Left ventricle myocardium superior (tissue), 1 donor: Measurements from ENCODE around the gene SERPINE2. TPM values are rescaled to one million over a fixed set of nuclear protein-coding genes. Genes with fewer than 3 reads are reported as not detected.

ENCODE experiments used
- ATAC-seq: fragments of 200-7000 bp; cut with Tn5 transposase; one replicate; pipeline ENCODE4 v1.9.1; 2020; ENCODE audit warnings: mild to moderate bottlenecking, moderate library complexity
- DNase-seq: peaks from one replicate; pipeline ENCODE4 v3.0.0-alpha.2; 2020
- intact Hi-C: fragments of 100-400 bp; cut with micrococcal nuclease; formaldehyde crosslinking; loops from one replicate; pipeline ENCODE4 v1.11.0; 2022
- total RNA-seq: library from RNA; stranded (reverse); fragmentation: NEBNext Ultra II Directional; extraction: Animal tissue kit (Norgen Biotek cat#: 25700); gene quantifications from one replicate; pipeline ENCODE4 v1.2.1, GENCODE V29; 2021
- donor health status: DM: no; HTN: yes; CAD: no; lungs with severe emphysema.

Gene SERPINE2
- total RNA-seq, 1 donor from 2014 or later, result 6.0 TPM

DNA sequence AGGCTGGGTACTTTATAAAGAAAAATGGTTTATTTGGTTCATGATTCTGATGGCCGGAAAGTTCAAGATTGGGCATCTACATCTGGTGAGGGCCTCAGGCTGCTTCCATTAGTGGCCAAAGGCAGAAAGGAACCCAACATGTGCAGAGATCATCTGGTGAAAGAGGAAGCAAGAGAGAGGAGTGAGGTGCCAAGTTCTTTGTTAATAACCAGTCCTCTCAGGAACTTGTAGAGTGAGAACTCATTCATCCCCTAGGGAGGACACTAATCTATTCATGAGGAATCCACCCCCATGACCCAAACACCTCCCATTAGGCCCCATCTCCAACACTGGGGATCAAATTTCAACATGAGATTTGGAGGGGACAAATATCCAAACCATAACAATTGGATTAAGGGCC, 17.8 kb upstream of the SERPINE2 start:
- DNase-seq (no peak), ATAC-seq (no peak)
- intact Hi-C loops, result no loop called here

DNA sequence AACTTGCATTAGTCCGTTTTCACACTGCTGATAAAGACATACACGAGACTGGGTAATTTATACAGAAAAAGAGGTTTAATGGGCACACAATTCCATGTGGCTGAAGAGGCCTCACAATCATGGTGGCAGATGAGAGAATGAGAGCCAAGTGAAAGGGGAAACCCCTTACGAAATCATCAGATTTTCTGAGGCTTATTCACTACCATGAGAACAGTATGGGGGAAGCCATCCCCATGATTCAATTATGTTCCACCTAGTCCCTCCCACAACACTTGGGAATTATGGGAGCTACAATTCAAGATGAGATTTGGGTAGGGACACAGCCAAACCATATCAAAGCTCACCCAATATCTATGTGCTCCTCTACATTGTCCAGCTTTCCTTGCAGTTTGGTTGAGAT, 16.0 kb upstream of the SERPINE2 start:
- no peak for DNase-seq
- ATAC-seq, result no peak
- intact Hi-C loops, result no loop called here

DNA sequence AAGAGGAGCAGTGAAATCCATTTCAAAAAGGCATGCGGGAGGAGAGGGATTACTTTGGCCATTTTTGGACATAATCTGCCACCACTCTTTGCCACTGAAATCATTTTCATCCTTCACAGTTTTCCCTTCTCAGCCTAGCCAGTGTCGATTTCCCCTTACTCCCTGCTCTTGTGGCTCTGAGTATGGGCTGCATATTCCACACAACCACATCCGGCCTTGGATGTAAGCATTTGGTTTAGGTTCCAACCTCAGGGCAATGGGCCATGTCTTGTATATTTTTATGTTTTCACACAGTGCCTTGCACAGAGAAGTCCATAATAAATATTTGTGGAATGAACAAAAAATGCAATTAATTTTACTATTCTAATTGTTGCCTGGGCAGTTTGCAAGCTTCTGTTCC, 7.7 kb upstream of the SERPINE2 start:
- intact Hi-C loops, result no loop called here
- ATAC-seq (no peak), DNase-seq (no peak)

DNA sequence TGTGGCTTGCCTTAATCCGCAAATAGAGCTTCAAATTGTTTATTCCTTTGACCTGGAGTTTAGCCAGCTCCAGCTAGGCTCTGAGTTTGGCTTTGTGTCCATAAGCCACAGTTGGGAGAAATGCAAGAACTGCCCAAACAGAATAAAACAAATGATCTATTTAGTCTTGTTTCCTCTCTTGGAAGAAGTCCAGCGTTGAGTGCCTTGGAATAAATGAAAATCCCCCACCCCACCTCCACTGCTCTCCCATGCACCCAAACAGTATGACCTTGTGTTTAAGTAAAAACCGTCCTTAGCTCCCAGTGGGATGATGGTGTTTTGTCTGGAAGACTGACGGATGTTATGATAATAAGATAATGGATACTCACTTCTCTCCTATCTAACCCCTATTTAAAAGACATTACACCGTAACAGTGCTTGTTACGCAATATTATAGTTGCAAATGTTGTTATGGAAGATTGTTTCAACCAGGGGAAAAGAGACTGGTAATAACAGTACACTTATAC, 3.2 kb upstream of the SERPINE2 start:
- DNase-seq, result no peak
- intact Hi-C loops, result no loop called here
- peak; percentile 34 for ATAC-seq

DNA sequence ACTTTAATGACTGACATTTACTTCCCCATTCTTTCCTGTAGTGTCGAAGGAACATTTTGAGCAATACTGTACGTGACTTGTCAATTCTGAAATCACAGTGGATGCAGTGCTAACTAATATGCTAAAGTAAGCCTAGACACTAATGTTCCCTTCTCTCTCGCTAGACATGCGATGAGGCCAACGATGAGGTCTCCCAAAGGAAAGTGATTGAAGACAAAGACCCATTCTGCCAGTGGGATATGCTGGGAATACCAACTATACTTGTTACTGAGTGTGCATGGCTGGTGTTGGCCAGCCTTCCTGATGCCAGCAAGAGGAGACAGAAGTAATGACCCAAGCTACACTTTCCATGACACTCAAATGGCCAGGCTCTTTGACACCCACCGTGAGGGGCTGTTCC, 2.5 kb upstream of the SERPINE2 start:
- intact Hi-C loops, result no loop called here

DNA sequence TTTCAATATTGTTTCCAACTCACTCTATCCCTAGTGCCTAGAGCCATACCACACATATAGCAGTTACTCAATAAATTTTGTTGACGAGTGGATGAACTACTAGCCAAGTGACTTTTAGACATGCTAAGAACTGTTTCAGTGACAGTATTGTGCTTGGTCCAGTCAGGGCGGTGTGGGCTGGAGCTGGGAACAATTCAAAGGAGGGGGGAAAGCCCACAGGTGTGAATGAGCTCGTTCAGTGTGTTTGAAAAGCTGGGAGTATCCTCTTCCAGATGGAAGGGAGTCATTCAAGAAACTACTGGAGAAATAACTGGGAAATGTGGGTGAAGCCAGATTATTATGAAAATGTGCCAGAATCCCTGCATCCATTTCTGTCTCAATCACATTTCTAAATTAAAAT, 1.7 kb upstream of the SERPINE2 start:
- DNase-seq, result no peak
- intact Hi-C loops, result no loop called here
- no peak for ATAC-seq

More for the DNA sequence above, 2.5 kb upstream of the SERPINE2 start:
- ATAC-seq, result no peak
- no peak for DNase-seq

DNA sequence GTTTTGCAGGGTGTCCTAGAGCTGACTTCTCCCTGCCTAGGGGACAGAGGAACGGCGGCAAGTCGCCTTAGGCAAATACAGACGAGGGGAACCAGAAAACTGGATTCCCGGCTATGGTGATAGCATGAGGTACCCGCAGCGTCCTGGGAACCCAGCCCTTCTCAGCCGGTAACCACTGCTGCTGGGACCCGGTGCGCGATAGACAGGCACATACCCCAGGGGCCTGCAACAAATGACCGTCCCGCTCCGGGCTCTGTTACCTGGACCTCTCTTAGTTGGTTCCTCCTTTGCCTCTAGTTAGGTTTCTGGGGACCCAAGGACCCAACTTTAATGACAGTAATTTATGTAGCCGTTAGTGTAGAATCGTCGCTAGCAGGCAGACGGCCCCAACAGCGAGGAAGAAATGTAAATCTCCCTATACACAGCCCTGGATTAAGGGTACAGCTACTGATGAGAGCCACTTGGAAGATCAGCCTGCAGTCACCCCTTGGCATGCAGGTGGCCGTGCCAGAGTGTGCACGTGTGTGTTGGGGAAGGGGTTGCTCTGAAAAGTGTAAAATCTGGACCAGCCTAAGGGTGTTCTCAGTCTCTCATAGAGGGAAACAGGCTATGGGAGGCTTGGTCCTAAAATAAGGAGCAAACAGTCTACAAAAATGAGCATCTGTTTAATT, 819 bp upstream of the SERPINE2 start:
- ATAC-seq (peak; percentile 23), DNase-seq (peak; percentile 28)
- intact Hi-C loops, result no loop called here

DNA sequence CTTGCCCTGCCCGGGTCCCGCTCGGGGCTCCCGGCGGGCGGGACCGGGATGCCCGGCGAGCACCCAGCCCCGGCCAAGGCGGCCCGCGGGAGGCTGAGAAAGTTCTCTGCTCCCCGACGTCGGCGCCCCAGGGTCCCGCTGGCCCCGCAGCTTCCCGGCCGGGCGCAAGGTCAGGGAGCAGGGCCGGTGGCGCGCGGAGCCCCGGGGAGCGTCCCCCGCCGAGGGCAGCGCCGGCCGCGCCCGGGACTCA, 331 bp downstream of the SERPINE2 start:
- intact Hi-C loops, result no loop called here
- ATAC-seq, result no peak
- DNase-seq, result no peak

DNA sequence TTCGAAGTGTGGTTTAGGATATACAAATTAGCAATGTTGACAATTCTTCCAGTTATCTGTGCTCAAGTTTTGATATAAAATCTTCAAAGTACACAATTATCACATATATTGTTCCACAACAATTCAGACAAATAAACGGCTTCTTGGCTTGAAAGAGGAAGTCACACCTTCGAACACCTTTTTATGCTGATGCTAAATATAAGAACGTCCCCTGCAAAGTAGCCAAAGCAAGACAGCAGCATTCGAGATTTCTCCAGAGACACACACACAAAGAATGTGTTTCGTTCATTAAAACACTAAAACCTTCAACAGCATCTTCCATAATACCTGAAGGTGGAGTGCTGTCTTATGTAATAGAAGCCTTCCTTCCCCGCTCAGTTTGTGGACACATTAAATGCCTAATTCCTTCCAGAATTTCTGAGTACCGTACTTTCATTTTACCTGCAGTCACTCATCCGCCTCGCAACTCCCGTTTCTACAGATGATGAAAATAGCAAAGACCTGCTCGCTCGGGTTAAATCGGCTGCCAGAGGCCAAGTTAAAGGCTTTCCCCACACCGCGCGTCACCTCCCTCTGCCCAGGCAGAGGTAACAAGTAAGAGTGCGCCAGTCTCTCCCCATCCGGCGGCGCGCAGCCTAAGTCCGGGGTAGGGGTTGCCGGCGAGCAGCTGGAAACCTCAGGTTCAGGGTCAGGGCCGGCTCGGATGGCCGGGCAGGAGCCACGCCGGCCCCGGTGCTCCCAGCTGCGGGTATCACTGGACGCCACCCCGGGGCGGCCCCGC, 847 bp downstream of the SERPINE2 start:
- intact Hi-C loops, result no loop called here
- ATAC-seq (peak; percentile 47), DNase-seq (peak; percentile 46)

DNA sequence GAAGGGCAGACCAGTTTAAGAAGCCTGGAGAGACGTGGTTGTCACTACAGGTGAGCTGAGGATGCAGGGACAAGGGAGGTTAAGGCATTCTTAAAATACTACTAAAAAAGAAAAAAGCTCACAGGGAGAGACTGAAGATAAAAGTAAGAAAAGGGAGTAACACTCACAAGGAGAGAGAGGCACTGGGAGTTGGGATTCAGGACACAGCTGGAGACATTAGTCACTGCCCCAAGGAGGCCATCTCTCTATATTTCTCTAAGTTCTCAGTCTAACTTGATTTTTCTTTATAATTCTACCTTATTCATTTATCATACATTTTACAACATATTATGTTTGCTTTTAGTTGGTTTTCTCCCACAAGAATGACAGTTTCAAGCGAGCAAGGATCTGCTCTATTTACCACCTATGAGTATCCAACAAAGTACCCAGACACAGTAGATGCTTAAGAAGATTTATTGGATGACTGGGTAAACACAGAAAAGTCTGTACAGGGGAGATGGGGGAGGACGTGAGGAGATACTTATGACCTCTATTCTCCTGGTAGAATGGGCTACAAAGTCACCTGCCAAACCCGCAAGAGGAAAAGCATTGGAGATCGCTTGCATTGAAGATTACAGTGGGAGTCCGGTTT, 2.2 kb downstream of the SERPINE2 start:
- intact Hi-C loops, result no loop called here
- ATAC-seq (no peak), DNase-seq (no peak)

DNA sequence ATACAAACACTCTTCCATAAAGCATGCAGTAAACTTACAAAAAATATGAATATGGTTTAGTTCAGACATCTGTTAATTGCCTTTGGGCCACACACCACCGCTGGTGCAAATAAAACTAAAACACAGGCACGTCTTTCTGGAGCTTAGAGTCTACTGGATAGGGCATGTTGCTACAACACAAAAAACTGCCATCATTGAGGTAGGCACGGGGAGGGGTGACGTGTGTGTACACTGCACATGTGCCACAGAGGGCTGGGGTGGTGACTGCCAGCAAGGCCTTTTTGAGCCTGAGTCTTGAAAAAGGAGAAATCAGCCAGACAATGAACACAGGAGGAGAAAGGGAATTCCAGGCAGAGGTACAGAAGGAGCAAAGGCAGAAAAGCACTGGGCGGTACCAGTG, 5.1 kb downstream of the SERPINE2 start:
- intact Hi-C loops, result no loop called here
- DNase-seq (no peak), ATAC-seq (no peak)

DNA sequence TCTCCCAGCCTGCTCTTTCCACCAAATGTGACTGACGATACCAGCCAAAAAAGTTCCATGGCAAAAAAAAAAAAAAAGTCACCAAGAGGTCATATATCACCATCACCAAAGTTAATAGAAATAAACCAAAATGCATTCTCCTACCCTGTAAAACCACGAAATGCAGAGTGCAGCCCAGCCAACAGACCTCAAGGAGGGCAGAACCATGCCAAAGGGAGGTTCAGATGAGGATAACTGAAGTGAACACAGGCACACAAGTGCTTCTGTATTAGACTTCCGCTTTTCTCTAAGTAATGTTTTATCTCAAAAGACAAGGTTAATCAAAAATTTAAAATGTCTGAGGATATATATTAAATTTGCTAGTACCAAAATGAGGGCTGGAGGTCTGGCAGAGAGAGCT, 5.5 kb downstream of the SERPINE2 start:
- intact Hi-C loops, result no loop called here
- DNase-seq, result no peak
- no peak for ATAC-seq

DNA sequence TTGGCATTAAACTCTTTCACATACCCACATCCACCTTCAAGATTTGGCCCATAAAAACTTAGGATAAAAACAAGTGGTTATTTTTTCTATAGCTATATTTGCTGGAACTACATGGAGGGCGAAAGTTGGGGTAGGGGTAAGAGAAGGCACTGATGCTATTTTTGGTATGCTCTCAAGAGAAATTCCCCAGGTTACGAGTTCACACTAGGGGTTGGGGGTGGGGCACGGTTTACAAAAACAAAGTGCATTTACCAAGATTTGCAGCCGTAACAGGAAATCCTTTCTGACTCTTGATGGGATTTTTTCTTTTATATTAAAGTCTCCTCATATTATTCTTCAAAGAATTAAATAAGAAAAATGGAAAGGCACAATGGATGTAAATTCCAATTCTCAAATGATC, 6.8 kb downstream of the SERPINE2 start:
- no peak for DNase-seq
- intact Hi-C loops, result no loop called here
- no peak for ATAC-seq

DNA sequence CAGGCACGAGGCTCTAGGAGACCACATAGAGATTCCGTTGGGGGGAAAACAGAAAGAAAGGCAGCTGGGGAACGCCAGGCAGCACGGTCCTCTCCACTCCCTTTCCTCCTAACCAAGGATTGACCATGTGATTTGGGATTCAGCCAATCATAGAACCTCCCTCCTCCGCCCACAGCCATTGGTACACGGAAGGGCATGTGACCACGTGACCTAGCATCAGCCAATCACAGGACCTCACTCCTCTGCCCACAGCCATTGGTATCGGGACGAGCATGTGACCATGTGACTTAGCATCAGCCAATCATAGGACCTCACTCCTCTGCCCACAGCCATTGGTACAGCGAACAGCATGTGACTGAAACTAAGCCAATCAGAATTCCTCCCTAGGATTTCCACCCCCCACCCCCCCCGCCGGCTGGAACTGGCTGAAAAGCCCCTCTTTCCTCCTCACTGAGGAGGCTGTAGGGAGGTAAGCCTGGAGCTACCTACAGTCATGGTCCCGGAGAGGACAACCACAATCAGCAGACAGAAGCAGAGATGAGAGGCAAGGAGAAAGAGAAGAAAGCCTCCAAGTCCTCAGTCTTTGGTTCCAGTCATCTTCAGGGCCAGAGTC, 7.6 kb downstream of the SERPINE2 start:
- ATAC-seq (no peak), DNase-seq (no peak)

DNA sequence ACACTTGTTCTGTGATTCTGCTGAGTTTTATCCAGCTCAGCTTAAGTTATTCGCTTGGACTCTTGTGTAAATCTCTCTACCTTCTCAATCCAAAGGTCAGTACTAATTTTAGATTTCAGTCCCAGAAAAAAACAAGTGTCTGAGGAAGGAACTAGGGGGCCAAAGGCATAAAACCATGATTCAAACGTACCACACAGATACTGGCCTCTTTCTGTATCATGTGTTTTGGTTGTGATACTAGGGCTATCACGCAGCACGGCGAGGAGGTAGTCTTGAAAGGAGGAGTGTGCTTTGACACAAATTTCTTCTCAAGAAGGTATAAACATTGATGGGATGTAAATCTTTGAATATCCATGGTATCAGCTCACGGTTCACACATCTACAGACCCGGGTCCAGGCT, 8.3 kb downstream of the SERPINE2 start:
- DNase-seq (no peak), ATAC-seq (no peak)
- intact Hi-C loops, result no loop called here

More for the DNA sequence above, 7.6 kb downstream of the SERPINE2 start:
- intact Hi-C loops, result no loop called here

DNA sequence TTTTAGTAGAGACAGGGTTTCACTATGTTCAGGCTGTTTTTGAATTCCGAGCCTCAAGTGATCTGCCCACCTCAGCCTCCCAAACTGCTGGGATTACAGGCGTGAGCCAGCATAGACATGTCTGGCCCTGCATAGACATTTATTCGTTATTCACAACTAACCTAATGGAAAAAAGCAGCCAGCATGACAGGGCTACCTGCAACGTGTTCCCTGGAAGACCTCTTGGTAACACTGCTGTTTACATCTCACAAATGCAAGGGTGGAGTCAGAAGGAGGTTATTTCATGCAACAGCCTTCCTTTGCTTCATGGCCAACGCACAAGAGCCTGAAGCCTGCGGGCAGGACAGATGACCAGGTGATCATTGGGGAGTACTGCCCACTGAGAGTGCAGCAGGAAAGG, 9.2 kb downstream of the SERPINE2 start:
- intact Hi-C loops, result no loop called here
- DNase-seq (no peak), ATAC-seq (no peak)

DNA sequence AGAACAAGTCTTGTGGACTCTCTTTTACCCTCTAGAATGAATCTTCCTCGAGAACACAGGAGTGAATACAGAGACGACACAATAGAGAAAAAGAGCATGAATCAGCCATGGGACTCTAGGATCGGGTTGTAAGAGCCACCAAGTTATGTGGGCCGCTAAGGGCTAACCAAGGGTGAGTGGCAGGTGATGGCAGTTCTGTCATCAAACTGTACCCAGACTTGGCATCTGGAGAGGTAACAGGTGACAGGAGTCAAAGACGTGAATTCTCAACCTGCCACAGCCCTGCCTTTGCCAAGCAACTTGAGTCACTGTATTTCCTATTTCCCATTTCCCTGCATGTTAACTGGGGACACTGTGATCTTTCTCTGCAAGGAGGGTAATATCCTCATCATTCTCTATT, 11.2 kb downstream of the SERPINE2 start:
- intact Hi-C loops, result no loop called here
- DNase-seq, result no peak
- no peak for ATAC-seq

DNA sequence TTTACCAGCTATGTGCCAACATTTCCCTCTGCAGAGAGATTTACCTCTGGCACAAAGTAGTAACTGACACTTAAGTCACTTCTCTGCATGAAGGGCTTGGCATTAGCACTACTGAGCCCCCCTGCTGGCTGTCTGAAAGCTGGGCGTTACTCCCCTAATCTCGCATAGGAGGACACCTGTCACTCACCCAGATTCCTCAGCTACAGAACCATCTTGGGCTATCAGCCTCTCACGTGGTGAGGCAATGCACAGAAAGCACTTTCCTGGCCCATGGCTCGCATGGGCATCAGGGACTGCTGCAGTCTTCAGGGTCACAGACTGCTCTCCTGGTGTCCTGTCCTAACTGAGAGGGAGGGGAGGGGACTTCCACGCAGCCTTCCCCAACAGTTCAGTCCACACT, 12.0 kb downstream of the SERPINE2 start:
- ATAC-seq, result no peak
- intact Hi-C loops, result no loop called here

DNA sequence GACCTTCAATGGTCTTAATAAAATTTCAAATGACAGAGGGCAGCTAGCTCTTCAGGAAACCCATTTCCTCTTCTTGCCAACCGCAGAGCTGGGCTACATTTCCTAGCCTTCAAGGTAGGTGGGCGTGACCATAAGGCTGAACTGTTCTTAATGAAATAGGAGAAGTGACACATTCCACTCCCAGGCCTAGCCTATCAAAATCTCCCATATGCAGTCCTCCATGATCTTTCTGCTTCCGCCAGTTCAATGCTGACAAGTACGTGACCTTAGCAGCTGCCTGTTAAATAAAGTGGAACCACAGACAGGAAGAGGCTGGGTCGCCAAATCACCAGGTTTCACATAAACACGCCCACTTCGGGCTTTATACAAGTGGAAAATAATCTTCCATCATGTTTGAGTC, 13.2 kb downstream of the SERPINE2 start:
- intact Hi-C loops, result no loop called here
- ATAC-seq, result peak; percentile 31
- DNase-seq, result no peak

More for the DNA sequence above, 12.0 kb downstream of the SERPINE2 start:
- DNase-seq, result no peak

DNA sequence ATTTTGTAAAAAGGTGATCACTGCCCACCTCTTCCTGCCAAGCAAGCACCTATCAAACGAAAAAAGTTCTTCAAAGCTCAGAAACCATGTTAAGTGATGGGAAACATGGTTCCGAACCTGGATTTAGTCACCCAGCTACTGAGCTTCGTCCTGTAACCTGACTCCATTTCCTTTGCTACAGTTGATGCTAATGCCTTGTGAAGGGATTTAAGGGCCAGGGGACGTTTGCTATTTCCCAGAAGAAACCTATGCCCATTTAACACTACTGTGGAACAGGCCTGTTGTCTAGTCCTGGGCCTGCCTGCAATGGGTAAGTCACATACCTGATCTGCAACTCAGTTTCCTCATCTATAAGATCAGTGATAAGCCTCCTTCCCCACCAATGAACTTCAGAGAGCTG, 14.8 kb downstream of the SERPINE2 start:
- ATAC-seq, result no peak
- no peak for DNase-seq
- intact Hi-C loops, result no loop called here
